Activated T-cell treated with anti-CD3 and anti-CD28 coated beads, Interleukin-2, amount 50 U/mL, for 72 hours (primary cell): ENCODE measurements around the gene SMYD3. TPM values are rescaled to one million over a fixed set of nuclear protein-coding genes. Genes with fewer than 3 reads are reported as not detected.
"Not testable (repeated sequence)": the region's sequence is repeated elsewhere in the genome, so short reads cannot be mapped to it uniquely, and the experiment has no call there.

ENCODE experiments used
- ATAC-seq, 2 donors: fragments of 150-1000 bp; cut with Tn5 transposase; replicated peaks in 1 of 2; 2 replicates each; pipeline ENCODE4 v1.10.0; 2021; ENCODE audit warnings: moderate library complexity in 2 of 2, mild to moderate bottlenecking in 1 of 2
- DNase-seq, 2 donors: peaks; one replicate each; pipeline ENCODE4 v3.0.0; 2021 to 2022; ENCODE audit warnings: mixed read lengths in 1 of 2
- H3K27ac Mint-ChIP-seq: one replicate; pipeline ENCODE4 v1.8.0; 2022; ENCODE audit warnings: mild to moderate bottlenecking, moderate library complexity, mixed read lengths
- H3K27me3 Mint-ChIP-seq: one replicate; pipeline ENCODE4 v1.8.0; 2022; ENCODE audit warnings: low read depth, mixed read lengths
- H3K36me3 Mint-ChIP-seq, 2 donors: one replicate each; pipeline ENCODE4 v1.8.0; 2022; ENCODE audit warnings: mixed read lengths in 2 of 2, mild to moderate bottlenecking in 1 of 2; ENCODE audit not compliant: insufficient read depth in 2 of 2
- H3K4me1 Mint-ChIP-seq: one replicate; pipeline ENCODE4 v1.8.0; 2022; ENCODE audit warnings: low read depth, mixed read lengths
- H3K4me3 Mint-ChIP-seq, 2 donors: one replicate each; pipeline ENCODE4 v1.8.0; 2022; ENCODE audit warnings: mild to moderate bottlenecking in 2 of 2, mixed read lengths in 2 of 2, moderate library complexity in 2 of 2
- H3K9me3 Mint-ChIP-seq, 2 donors: one replicate each; pipeline ENCODE4 v1.8.0; 2022; ENCODE audit warnings: mixed read lengths in 2 of 2
- total RNA-seq, 2 donors: library from RNA; stranded (reverse); gene quantifications; one replicate each; pipeline ENCODE4 v1.2.3, GENCODE V29; 2022

SMYD3 gene
- total RNA-seq, 2 donors from 2014 or later, result 19.1 to 21.0 TPM

DNA sequence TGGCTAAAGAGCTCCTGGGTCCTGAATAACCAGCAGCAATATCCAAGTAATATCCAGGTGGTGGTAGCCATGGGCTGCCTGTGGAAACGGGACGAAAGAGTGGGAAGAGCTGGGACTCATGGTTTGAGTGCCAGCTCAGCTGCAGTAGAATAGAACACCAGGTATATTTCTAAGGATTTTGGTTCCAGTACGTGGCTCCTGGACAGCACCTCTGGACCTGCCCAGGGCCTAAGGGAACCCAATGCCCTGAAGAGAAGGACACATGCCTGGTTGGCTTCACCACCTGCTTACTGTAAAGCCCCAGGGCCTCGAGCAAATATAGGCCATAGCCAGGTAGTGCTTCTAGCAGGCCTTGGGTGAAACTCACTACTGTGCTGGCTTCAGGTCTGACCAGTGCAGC, 785.6 kb downstream of the SMYD3 start:
- Mint-ChIP-seq H3K4me1 (no peaks in the 10 kb centered on the region), H3K9me3 (peaks cover 5 to 18% of the 10 kb centered on the region in 2 donors), H3K27ac (no peak overlapping the region), H3K4me3 (no peak overlapping the region), H3K27me3 (no peaks in the 10 kb centered on the region), H3K36me3 (peaks cover 0 to 2% of the 10 kb centered on the region in 2 donors)
- ATAC-seq, result no peak
- no peak for DNase-seq

DNA sequence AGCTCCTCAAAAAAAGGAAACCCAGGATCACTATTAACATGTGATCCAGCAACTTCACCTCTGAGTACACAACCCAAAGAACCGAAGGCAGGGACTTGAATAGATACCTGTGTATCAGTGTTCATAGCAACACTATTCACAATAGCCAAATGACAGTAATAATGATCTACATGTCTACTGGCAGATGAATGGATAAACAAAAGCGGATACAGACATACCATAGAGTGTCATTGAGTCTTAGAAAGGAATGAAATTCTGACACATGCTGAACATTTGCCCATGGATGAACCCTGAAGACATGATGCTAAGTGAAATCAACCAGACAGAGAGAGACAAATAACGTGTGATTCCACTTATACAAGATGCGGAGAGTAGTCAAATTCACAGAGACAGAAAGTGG, 788.1 kb downstream of the SMYD3 start:
- Mint-ChIP-seq H3K27me3 (no peaks in the 10 kb centered on the region), H3K36me3 (no peaks in the 10 kb centered on the region), H3K4me3 (no peak overlapping the region), H3K27ac (no peak overlapping the region), H3K9me3 (peaks cover 2 to 3% of the 10 kb centered on the region in 2 donors), H3K4me1 (no peaks in the 10 kb centered on the region)
- ATAC-seq (no peak), DNase-seq (no peak)

DNA sequence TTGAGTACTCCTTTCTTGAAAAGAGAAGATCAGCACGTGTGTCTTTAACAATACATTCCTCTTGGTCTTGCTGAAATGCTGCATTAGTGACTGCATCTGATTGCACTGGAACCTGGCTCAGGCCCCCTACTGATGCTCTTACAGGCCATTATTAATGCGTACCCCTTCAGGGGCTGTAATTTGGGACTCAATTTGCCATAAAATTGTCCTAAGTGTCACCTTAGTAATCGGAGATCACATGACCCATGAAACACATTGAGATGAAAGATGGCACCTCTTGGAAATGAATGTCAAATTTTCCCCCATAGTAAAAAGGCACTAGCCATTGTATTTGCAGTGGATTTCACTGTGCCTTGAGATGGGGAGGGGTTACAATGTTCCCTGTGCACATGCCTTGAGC, 789.0 kb downstream of the SMYD3 start:
- H3K9me3 Mint-ChIP-seq, result peaks cover 1 to 3% of the 10 kb centered on the region in 2 donors
- no peaks in the 10 kb centered on the region for H3K36me3 Mint-ChIP-seq
- DNase-seq, result no peak

DNA sequence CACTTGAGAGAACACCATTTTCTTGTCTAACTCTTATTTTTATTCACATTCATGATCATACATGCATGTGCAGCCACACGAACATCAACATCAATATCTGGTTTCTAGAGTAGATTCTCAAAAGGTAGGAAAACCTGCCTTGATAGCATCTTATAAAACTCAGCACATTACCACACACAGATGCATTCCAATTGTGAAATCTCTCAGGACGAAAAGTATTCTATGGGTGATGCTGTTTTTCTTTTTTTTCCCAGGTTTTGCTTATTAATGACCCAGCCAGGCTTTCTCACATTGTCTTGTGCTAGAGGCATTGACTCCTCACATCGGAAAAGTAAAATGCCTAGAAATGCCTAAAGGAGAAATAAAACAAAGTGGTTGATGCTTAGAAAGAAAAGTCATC, 789.5 kb downstream of the SMYD3 start:
- no peak overlapping the region for H3K4me3 Mint-ChIP-seq
- no peak overlapping the region for H3K27ac Mint-ChIP-seq
- H3K9me3 Mint-ChIP-seq, result peaks cover 1 to 3% of the 10 kb centered on the region in 2 donors
- ATAC-seq, result no peak
- DNase-seq, result no peak
- H3K27me3 Mint-ChIP-seq, result no peaks in the 10 kb centered on the region
- no peaks in the 10 kb centered on the region for H3K36me3 Mint-ChIP-seq
- H3K4me1 Mint-ChIP-seq, result no peaks in the 10 kb centered on the region

More for the DNA sequence above, 789.0 kb downstream of the SMYD3 start:
- no peaks in the 10 kb centered on the region for H3K27me3 Mint-ChIP-seq
- ATAC-seq, result no peak
- H3K4me3 Mint-ChIP-seq, result no peak overlapping the region
- no peaks in the 10 kb centered on the region for H3K4me1 Mint-ChIP-seq
- no peak overlapping the region for H3K27ac Mint-ChIP-seq

DNA sequence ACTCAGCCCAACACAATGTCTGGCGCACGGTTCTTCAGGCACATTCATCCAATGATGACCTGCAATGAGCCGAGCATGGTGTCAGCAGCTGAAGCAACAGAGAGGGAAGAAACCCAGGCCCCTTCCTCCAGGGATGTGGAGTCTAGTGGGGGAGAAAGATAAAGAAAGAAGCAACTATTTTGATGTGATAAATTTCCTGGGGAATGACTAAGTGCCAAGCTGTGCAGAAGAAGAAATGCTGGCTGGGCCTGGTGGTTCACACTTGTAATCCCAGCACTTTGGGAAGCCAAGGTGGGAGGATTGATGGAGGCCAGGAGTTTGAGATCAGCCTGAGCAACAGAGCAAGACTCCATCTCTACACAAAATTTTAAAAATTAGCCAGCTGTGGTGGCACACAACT, 790.5 kb downstream of the SMYD3 start:
- Mint-ChIP-seq H3K36me3 (no peaks in the 10 kb centered on the region), H3K9me3 (peaks cover 1 to 3% of the 10 kb centered on the region in 2 donors), H3K27me3 (no peaks in the 10 kb centered on the region), H3K4me3 (no peak overlapping the region), H3K4me1 (no peaks in the 10 kb centered on the region), H3K27ac (no peak overlapping the region)
- no peak for DNase-seq
- ATAC-seq, result no peak

DNA sequence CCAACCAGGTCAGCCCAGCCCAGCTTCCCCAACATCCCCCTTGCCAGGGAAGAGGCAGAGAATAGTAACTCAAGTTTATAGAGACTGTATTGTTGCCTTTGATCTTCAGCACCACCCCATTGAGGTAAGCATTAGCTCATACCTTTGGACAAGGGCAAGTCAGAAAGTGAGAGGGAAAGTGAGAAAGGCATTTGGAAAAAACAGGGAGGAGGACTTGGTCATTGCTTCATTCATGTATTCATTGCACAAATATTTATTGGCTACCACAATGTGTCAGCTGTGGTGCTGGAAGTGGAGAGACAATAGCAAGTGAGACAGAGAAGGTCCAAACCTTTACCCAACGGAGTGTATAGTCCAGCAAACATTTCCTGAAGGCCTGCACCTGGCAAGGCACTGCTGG, 791.1 kb downstream of the SMYD3 start:
- no peaks in the 10 kb centered on the region for H3K4me1 Mint-ChIP-seq
- H3K9me3 Mint-ChIP-seq, result peaks cover 1 to 3% of the 10 kb centered on the region in 2 donors
- no peaks in the 10 kb centered on the region for H3K36me3 Mint-ChIP-seq
- ATAC-seq (no peak), DNase-seq (no peak)
- H3K27ac Mint-ChIP-seq, result no peak overlapping the region
- H3K4me3 Mint-ChIP-seq, result no peak overlapping the region
- H3K27me3 Mint-ChIP-seq, result no peaks in the 10 kb centered on the region

DNA sequence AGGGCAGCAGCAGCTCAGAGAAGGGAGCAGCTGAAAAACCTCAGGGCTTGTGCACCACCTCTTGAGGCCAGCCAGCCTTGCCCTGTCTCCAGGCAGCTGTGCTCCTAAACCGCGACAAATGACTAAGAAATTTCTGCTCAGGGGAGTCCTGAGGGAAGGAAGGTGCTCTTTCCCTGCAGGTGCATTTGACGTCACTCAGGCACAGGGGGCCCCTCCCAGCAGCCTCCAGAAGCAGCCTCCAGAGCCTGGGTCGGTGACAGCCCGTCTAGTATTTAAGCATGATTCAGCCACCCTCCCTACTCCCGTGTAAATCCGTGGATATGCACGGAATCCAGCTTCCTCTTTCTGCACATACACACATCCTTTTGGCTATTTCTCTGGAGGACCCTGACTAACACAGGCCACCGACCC, 791.8 kb downstream of the SMYD3 start:
- ATAC-seq (no peak), DNase-seq (no peak)
- Mint-ChIP-seq H3K4me3 (no peak overlapping the region), H3K36me3 (no peaks in the 10 kb centered on the region), H3K27me3 (no peaks in the 10 kb centered on the region), H3K27ac (no peak overlapping the region), H3K4me1 (no peaks in the 10 kb centered on the region), H3K9me3 (peaks cover 1 to 3% of the 10 kb centered on the region in 2 donors)

DNA sequence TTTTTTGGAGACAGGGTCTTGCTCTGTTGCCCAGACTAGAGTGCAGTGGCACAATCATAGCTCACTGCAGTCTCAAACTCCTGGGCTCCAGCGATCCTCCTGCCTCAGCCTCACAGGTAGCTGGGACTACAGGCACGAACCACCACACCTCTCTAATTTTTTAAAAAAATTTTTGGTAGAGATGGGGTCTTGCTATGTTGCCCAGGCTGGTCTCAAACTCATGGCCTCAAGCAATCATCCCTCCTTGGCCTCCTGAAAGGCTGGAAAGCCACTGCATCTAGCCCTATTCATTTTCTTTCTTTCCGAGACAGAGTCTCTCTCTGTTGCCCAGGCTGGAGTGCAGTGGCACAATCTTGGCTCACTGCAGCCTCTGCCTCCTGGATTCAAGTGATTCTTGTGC, 793.1 kb downstream of the SMYD3 start:
- not testable (repeated sequence) for H3K27ac Mint-ChIP-seq, H3K4me3 Mint-ChIP-seq, H3K36me3 Mint-ChIP-seq, DNase-seq, H3K4me1 Mint-ChIP-seq, ATAC-seq, H3K9me3 Mint-ChIP-seq, H3K27me3 Mint-ChIP-seq

DNA sequence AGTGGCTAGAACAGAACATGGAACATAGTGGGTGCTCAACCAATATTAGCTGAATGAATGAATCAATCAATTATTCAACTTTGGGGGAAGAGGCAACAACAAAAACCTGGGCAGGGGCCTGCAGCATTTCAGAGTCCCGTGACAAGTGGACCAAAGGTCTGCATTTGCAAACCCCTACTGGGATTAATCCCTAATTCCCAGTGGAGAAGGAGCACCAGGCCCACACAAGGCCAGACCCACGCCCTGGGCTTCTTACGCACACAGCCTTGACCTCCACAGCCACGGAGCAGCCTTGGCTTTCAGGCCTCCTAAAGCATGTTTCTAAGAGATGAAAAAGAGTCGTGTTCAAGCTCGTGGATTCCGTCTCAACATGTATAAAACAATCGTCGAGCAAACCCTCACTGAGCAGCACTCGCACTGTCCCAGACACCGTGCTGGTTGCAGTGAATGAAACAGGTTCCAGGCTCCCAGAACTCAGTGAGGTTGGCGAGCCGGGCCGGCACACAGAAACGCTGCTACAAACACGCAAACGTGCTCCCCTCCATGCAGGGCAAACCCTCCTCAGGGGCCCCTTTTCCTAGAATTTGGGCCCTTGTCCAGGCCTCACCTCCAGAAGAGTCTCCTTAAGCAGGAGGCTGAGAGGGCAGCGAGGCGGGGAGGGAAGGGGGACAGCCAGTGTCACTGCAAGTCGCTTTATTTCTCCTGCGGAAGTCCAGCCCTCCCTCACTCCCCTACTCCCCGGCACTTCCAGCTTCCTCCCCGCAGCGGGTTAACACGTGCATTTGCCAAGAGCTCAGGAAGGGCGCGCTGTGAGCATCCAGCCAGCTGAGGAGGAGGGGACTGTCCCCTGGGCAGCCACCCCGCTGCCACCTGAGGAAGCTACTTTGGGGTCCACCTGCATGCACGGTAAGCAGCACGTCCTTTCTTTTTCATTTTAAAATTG, 795.8 kb downstream of the SMYD3 start:
- H3K36me3 Mint-ChIP-seq, result no peaks in the 10 kb centered on the region
- no peak overlapping the region for H3K4me3 Mint-ChIP-seq
- no peaks in the 10 kb centered on the region for H3K4me1 Mint-ChIP-seq
- no peaks in the 10 kb centered on the region for H3K9me3 Mint-ChIP-seq
- no peak for DNase-seq
- H3K27me3 Mint-ChIP-seq, result no peaks in the 10 kb centered on the region
- H3K27ac Mint-ChIP-seq, result no peak overlapping the region
- ATAC-seq, result no peak

DNA sequence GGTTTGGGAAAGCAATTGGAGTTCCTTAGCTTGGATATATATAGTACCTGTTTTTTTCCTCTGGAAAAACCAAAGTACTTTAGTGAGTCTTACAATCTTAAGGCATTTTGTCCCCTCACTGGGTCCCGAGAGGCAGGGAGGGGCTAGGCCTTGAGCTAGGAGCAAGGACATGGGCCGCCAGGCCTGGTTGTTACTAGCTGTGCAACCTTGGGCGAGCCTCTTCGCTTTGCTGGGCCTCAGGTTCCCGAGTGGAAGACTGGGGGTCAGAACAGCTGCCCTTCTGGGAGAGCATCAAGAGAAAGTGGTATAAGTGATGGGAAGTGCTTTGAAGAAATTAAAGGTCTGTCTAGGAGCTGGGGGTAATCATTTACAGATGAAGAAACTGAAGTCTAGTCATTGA, 799.1 kb downstream of the SMYD3 start:
- Mint-ChIP-seq H3K9me3 (no peaks in the 10 kb centered on the region), H3K27ac (no peak overlapping the region), H3K4me3 (no peak overlapping the region), H3K4me1 (no peaks in the 10 kb centered on the region), H3K27me3 (no peaks in the 10 kb centered on the region), H3K36me3 (no peaks in the 10 kb centered on the region)
- ATAC-seq (no peak), DNase-seq (no peak)

DNA sequence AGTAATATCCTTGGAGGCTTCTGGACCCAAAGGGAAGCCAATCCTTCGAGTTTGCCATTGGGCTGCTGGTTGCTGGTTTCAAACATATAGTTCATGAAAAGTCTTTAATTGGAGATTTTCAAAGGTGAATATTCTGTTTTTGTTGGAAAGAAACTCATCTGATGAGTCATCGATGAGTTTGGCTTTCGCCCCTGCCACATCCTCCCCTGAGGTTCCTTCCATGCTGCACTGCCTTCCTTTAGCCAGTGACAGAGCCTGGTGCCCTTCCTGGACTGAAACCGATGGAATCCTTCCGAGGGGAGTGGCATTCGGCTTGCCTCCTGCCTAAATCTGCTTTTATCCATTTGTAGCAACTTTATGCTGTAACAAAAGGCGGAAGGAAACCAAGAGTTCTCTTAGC, 802.3 kb downstream of the SMYD3 start:
- no peaks in the 10 kb centered on the region for H3K9me3 Mint-ChIP-seq
- H3K4me1 Mint-ChIP-seq, result no peaks in the 10 kb centered on the region
- no peaks in the 10 kb centered on the region for H3K36me3 Mint-ChIP-seq
- no peak overlapping the region for H3K27ac Mint-ChIP-seq
- no peak overlapping the region for H3K4me3 Mint-ChIP-seq
- H3K27me3 Mint-ChIP-seq, result no peaks in the 10 kb centered on the region
- no peak for ATAC-seq
- no peak for DNase-seq

DNA sequence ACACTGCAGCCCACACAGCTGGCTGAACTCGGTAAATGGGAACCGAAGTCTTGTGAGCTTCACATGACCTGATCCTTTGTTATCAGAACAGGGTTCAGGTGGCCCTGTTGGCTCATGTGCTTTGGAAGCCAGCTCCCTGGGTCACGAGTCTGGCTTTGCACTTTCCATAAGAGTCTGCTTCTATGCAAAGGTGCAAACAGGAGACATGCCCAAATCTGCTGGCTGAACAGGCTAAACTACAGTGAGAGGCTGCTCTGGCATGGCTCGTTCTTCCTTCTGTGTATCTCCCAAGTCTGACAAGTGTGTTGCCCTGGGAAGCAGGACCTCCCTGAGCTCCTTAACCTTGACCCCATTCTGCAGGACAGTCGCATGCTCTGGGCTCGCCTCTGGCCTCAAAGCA, 802.7 kb downstream of the SMYD3 start:
- no peak overlapping the region for H3K27ac Mint-ChIP-seq

DNA sequence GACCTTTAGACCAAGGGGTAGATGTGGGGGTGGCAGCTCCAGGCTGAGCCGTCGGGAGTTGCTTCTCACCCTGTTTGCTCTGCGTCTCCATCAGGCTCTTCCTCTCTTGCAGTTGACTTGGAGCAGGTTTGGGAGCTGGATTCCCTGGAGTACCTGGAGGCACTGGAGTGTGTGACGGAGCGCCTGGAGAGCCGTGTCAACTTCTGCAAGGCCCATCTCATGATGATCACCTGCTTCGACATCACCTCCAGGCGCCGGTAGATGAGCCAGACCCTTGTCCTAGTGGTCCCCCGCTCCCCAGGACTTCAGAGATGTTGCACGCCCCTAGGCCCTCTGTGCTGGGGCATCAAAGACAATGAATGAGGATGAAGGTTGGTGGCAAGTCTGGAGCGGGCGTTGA, 804.7 kb downstream of the SMYD3 start:
- Mint-ChIP-seq H3K4me1 (no peaks in the 10 kb centered on the region), H3K27me3 (no peaks in the 10 kb centered on the region), H3K36me3 (no peaks in the 10 kb centered on the region), H3K9me3 (no peaks in the 10 kb centered on the region), H3K27ac (no peak overlapping the region), H3K4me3 (no peak overlapping the region)
- ATAC-seq (no peak), DNase-seq (no peak)

More for the DNA sequence above, 802.7 kb downstream of the SMYD3 start:
- no peaks in the 10 kb centered on the region for H3K27me3 Mint-ChIP-seq
- no peaks in the 10 kb centered on the region for H3K36me3 Mint-ChIP-seq
- no peak for DNase-seq
- no peak overlapping the region for H3K4me3 Mint-ChIP-seq
- ATAC-seq, result no peak
- no peaks in the 10 kb centered on the region for H3K9me3 Mint-ChIP-seq
- no peaks in the 10 kb centered on the region for H3K4me1 Mint-ChIP-seq

DNA sequence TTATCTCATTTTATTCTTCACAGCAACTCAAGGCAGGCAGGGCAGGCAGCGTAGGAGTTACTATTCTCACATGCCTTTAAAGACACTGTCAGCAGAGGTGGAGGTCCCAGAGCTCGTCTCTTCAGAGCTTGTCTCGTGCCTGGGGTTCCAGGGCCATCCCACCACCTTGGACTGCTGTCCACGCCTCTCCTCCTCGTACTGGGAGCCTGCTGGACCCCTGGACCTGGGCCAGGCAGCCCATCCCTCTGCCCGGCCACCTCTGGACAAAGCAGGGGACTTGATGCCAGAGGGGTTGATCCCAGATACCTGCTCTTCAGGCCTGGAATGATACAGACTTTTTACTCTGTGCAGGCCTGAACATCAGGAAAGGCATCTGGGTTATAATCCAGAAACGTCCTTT, 805.4 kb downstream of the SMYD3 start:
- Mint-ChIP-seq H3K27me3 (no peaks in the 10 kb centered on the region), H3K27ac (no peak overlapping the region), H3K36me3 (no peaks in the 10 kb centered on the region), H3K9me3 (no peaks in the 10 kb centered on the region), H3K4me3 (no peak overlapping the region), H3K4me1 (no peaks in the 10 kb centered on the region)
- DNase-seq (no peak), ATAC-seq (no peak)
